ENCODE results near the gene PLCB4. TPM values are rescaled to one million over a fixed set of nuclear protein-coding genes. Genes with fewer than 3 reads are reported as not detected.
"Not testable (repeated sequence)": the region's sequence is repeated elsewhere in the genome, so short reads cannot be mapped to it uniquely, and the experiment has no call there.

The PLCB4 gene
- 10.0 and 28.0 TPM in 2 replicates for total RNA-seq (2014; rRNA removed; shearing (Covaris generic); ENCODE audit: low replicate concordance)

DNA sequence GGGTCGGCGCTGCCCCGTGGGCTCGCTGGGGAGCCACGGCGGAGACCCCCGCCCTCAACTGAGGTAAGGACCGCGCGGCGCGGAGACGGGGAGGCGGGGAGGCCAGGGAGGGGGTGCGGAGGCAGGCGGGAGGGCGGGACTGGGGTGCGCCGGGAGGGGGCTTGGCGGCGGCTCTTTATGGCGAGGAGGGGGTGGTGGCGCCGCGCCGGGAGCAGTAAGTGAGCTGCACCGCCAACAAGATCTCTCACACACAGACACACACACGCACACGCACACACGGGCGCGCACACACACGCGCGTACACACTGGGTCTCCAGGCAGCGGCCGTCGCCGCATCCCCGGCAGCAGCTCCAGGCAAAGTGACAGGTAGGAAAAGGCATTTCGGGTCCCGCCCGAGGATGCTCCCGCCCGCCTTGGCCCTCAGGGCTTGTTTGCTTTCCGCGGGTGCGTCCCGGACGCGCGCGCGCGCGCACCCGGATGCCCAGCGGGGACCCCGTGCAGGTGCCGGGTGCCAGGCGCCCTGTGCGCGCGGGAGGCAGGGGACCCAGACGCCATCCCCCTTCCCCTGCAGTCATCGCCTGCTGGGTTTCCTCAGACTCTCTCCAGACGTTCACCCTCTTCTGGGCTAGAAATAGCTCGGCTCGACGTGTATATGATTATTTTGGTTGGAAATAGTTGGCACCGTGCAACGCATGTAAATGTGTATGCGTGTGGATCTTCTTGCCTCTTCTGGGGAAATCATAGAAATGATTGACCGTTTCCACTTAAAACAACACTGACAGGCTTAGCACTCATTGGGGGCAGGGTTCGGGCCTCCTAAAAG, at the start of gene PLCB4:
Gene PLCB4, plus strand, starts transcription at position 247 of the 823 bp plus-strand sequence. CDS start 238,728 bp downstream, outside the sequence.
- in situ Hi-C loops (cut with HindIII; ENCODE audit: low pct_unique_long_range_greater_than_20kb, low sequenced_read_pairs): no loop called here
- peak; percentile 91 for DNase-seq (ENCODE audit: low read depth)

DNA sequence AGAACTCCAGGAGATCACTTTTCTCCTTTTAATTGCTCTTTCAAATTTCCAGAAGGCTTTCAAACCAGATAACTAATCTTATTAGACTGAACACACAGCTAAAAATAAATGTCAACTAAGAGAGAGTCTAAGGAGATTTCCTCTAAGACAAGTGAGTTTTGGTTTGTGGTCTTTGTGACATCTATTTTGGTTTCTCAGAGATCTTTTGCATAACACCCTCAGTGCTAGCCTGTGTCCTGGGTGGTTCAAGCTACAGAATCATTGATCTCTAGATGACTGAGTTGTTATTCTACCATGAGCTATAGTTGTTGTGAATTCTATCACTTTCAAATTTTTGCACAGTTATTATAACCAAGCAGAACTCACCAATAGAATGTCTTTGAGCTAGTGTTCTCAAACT, 49.1 kb upstream of the PLCB4 start:
- in situ Hi-C loops (cut with HindIII; ENCODE audit: low pct_unique_long_range_greater_than_20kb, low sequenced_read_pairs): no loop called here

DNA sequence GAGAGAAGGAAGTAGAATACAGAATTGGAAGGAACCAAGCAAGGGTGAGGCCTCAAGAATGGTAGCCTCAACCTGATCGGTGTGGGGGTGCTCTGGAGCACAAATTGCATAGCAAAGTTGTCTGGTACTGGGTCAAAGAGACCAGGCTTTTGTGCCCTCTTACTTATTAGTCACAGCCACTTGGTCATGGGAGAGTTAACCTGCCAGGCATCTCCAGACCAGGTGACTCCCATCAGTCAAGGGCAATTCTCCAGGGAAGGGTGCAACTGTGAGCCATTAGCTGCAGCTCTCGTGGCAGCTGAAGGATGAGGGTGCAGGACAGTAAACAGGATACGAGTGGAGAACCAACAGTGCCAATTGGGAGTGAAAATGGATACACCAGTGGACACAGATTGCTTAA, 47.7 kb upstream of the PLCB4 start:
- DNase-seq (ENCODE audit: low read depth): no peak
- in situ Hi-C loops (cut with HindIII; ENCODE audit: low pct_unique_long_range_greater_than_20kb, low sequenced_read_pairs): no loop called here

More for the DNA sequence above, 49.1 kb upstream of the PLCB4 start:
- DNase-seq (ENCODE audit: low read depth): no peak

DNA sequence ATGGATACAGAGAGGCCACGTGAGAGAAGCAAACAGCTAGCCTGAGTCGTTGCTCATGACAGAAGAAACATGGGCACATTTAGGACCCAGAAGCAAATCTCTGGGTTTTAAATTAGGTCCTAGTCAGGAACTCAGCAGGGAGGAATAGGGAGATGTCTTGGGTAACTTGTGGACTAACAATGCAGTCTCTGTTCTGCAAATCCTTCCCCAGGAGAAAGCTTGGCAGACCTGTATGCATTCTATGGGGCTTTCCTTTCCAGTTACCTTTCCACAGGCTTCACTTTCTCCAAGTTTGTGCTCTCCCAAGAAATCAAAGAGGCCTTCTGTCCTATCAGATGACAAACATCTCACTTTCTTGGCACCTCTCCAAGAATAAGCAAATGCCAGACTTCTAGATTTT, 47.2 kb upstream of the PLCB4 start:
- peak; percentile 40 for DNase-seq (ENCODE audit: low read depth)
- in situ Hi-C loops (cut with HindIII; ENCODE audit: low pct_unique_long_range_greater_than_20kb, low sequenced_read_pairs): no loop called here

DNA sequence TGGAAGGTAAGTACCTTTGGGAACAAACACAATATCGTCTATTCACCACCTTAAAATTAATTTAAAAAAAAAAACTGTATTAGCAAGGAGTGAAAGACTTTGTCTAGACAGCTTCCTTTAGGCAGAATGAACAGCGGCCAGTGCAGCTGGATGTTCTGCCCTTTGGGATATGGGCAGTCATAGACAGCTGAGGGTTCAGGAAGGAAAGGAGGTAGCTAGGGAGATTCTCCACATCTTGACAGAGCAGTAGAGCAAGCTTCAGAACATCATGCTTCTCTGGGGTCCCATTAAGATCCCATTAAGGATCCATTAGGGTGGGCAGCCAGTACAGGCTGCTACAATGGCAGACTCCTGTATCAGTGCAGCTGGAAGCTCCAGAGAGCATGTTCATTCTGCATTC, 46.5 kb upstream of the PLCB4 start:
- DNase-seq (ENCODE audit: low read depth): no peak
- in situ Hi-C loops (cut with HindIII; ENCODE audit: low pct_unique_long_range_greater_than_20kb, low sequenced_read_pairs): no loop called here

DNA sequence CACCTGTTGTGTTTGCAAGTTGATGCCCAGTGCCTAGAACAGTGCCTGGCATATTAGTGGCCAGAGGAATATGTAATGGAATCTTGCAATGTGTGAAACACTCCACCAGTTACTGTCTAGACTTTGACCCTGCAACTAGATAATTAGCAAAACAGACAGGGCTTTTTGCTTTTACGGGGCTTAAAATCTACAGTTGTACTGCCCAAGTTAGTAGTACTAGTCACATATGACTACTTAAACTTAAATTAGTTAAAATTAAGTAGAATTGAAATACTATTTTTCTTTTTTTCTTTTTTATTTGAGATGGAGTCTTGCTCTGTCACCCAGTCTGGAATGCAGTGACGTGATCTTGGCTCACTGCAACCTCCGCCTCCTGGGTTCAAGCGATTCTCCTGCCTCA, 44.3 kb upstream of the PLCB4 start:
- in situ Hi-C loops (cut with HindIII; ENCODE audit: low pct_unique_long_range_greater_than_20kb, low sequenced_read_pairs): no loop called here
- no peak for DNase-seq (ENCODE audit: low read depth)

DNA sequence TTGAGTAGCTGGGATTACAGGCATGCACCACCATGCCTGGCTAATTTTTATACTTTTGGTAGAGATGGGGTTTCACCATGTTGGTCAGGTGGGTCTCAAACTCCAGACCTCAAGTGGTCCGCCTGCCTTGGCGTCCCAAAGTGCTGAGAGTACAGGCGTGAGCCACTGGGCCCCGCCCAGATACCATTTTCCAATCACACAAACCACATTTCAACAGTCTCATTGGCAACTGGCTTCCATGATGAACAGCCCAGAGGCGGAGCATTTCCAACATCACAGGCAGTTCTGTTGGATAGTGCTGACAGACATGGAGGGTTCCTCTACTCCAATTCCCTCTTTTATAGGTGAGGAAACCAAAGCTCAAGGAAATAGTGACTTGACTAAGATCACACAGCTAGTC, 43.9 kb upstream of the PLCB4 start:
- in situ Hi-C loops (cut with HindIII; ENCODE audit: low pct_unique_long_range_greater_than_20kb, low sequenced_read_pairs): no loop called here
- DNase-seq (ENCODE audit: low read depth): no peak

DNA sequence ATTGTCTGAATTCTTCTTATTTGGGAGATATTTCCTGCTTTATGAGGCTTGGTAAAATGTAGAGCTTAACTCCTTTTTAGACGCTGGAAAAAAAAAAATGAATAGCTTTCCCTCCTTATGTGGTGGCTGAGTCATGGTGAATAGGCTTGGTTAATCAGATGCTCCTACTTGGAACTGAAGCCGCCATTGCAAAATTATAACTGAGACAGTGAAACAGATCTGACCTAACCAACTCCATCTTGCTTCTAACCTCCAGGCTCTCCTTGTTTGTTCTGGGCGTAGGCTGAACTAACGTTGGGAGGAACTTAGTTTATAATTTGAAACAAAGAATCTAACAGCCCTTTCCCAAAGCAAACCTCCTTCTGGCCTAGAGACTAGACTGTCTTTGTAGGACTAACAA, 43.2 kb upstream of the PLCB4 start:
- in situ Hi-C loops (cut with HindIII; ENCODE audit: low pct_unique_long_range_greater_than_20kb, low sequenced_read_pairs): no loop called here
- DNase-seq (ENCODE audit: low read depth): peak; percentile 47

DNA sequence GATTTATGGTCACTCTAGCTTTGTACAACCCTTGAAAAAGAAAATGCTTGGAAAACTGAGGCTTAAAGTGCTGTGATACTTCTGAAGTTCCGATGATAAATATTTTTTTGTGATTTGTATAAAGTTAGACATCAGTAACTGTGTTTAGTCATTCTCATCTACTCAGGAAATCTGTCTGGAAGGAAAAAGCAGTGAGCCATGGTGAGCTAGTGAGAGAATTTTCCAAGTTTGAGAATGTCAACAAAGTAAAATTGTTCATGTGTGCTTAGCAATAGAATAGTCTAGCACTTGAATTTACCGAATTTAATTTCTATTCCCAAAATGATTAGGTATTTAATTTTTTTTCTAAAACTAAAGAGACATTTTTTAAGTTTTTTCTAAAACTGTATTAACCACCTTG, 41.3 kb upstream of the PLCB4 start:
- peak; percentile 29 for DNase-seq (ENCODE audit: low read depth)
- in situ Hi-C loops (cut with HindIII; ENCODE audit: low pct_unique_long_range_greater_than_20kb, low sequenced_read_pairs): no loop called here

DNA sequence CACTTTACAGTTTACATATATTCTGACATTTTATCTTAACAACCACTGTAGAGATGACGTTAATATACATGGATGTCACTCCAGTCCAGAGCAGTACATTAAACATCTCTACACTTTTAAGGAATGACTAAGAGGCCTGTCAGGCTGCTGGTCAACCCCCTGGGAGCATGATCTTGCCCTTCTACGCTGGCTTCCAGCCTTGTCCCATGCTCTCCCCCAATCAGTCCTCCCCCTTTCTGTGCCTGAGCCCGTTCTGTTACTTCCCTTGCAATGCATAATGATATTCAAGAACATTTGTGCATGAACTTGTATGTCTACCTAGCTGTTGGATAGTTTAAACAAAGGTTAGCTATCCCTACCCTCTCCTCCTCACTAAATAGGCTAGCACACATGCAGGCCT, 40.5 kb upstream of the PLCB4 start:
- in situ Hi-C loops (cut with HindIII; ENCODE audit: low pct_unique_long_range_greater_than_20kb, low sequenced_read_pairs): no loop called here
- DNase-seq (ENCODE audit: low read depth): no peak

DNA sequence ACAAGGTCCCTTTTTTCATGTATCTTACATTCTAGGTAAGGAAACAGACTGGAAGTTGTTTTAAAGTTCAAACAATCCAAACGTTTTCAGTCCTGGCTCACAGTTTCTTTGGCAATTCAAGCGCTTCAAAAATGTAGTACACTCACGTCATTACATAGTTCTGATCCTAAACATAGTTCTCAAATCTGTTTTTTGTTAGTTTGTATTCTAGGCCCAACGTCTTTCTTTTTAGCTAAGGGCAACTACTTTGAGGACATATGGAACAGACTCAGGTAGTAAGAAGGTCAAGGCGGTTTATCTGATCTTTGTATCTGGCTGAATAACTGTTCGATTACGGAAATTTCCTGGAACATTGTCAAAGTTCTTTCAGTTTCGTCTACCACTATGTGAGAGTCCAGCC, 36.9 kb upstream of the PLCB4 start:
- DNase-seq (ENCODE audit: low read depth): no peak
- in situ Hi-C loops (cut with HindIII; ENCODE audit: low pct_unique_long_range_greater_than_20kb, low sequenced_read_pairs): no loop called here

DNA sequence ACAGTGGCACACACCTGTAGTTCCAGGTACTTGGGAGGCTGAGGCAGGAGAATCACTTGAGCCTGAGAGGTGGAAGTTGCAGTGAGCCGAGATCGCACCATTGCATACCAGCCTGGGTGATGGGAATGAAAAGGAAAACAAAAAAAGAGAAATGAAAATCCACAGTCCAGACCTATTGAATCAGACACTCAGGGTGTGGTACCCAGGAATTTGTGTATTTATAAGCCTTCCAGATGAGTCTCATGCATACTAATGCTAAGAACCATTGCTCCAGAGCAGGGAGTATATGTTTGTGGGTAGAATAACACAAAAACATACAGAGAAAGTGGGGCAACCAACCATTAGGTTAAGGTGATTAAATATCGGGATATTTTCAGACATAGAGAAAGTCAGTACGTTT, 36.1 kb upstream of the PLCB4 start:
- in situ Hi-C loops (cut with HindIII; ENCODE audit: low pct_unique_long_range_greater_than_20kb, low sequenced_read_pairs): no loop called here

DNA sequence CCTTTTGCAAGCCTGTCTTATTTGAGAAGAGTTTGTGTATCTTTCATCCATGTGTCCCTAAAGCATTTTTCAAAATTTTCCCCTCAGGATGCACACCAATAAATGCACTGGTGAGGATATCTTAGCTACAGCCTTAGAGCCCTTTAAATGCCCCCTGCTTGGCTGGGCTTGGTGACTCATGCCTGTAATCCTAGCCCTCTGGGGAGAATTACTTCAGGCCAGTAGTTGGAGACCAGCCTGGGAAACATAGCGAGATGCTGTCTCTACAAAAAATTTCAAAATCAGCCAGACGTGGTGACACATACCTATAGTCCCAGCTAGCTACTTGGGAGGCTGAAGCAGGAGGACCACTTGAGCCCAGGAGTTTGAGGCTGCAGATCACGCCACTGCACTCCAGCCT, 33.8 kb upstream of the PLCB4 start:
- in situ Hi-C loops (cut with HindIII; ENCODE audit: low pct_unique_long_range_greater_than_20kb, low sequenced_read_pairs): no loop called here
- DNase-seq (ENCODE audit: low read depth): peak; percentile 55

More for the DNA sequence above, 36.1 kb upstream of the PLCB4 start:
- no peak for DNase-seq (ENCODE audit: low read depth)

DNA sequence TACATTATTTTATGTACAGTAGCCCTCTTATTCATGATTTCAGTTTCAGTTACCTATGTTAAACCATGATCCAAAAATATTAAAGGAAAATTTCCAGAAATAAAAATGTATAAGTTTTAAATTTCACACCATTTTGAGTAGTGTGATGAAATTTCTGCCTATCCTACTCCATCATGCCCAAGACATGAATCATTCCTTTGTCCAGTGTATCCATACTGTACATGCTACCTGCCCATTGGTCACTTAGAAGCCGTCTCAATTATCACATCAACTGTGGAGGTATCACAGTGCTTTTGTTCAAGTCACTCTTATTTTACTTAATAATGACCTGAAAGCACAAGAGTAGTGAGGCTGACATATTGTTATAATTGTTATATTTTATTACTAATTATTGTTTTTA, 32.3 kb upstream of the PLCB4 start:
- no peak for DNase-seq (ENCODE audit: low read depth)
- in situ Hi-C loops (cut with HindIII; ENCODE audit: low pct_unique_long_range_greater_than_20kb, low sequenced_read_pairs): no loop called here

DNA sequence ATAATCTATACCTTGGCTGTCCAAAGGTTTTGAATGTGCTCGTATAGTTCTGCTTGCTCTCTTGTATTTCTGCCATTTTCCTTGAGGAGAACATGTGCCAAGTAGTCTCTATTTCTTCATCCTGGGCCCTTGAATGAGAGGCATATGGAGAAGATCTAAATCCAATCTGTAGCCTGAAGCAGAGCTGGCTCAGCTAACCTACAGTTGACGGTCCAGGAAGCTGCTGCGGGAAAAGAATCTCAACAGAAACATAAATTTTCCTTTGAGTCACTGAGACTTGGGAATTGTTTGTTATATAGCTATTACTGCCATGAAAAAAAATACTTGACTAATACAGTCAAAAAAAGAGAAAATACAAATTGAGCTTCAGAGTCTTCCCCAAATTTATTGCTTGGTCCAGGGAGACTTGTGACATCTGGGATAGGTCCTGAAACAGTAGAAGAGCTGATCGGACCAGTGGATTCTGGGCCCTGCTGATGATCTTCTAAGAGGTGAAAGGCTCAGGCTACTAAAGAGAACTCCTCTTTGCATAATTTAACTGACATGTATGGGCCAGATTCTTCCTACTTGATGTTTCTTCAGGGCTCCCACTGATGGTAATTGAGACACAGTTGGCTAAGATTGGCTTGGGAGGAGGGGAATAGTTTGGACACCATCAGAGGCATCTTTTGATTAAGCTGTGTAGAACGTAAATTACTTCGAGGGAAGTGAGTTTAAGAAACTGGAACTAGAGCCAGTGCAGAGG, 29.9 kb upstream of the PLCB4 start:
- in situ Hi-C loops (cut with HindIII; ENCODE audit: low pct_unique_long_range_greater_than_20kb, low sequenced_read_pairs): no loop called here
- no peak for DNase-seq (ENCODE audit: low read depth)

DNA sequence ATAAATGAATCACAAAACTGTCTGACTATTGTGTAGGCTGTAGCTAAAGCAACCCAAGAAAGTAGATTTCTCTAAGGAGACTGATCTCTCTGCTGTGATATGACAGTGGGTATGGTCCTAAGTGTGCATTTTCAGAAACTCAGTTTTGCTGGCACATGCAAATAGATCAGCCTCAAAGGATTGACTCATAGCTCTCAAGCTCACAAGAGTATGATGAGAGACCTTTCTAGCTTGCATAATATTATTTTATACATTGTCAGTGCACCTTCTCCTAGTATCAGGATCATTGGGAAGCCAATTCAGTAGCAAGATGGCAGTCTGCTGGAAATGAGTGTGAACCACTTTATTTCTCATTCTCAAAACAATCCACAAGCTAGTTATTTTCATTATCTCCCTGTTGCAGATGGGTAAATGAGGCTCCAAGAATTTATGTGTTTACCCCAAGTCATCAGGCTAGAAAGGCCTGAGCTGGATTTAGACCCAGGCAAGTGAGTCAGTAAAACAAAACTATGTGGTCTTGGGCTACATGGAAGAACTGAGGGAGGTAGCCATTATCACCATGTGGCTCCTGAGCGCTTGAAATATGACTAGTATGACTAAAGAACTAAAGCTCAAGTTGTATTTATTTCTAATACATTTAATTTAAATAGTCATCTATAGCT, 27.9 kb upstream of the PLCB4 start:
- DNase-seq (ENCODE audit: low read depth): no peak
- in situ Hi-C loops (cut with HindIII; ENCODE audit: low pct_unique_long_range_greater_than_20kb, low sequenced_read_pairs): no loop called here

DNA sequence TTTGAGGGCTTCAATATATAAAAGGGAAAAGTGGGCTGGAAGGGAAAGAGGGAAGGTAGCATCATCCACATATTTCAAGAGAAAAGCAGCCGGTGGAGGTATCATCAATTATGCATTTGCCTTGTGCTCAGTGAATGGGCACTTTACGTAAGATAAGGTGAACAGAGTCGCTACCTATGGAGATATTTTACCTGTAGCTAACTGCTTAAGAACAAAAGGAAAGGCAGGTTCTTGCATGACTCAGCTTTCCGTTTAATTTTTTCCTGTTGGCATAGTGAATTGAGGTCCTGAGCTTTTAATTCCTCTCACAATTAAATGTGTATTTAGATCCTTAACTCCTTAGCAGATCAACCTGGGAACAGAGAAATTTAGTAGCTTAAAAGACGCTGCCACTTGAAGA, 25.5 kb upstream of the PLCB4 start:
- in situ Hi-C loops (cut with HindIII; ENCODE audit: low pct_unique_long_range_greater_than_20kb, low sequenced_read_pairs): no loop called here

DNA sequence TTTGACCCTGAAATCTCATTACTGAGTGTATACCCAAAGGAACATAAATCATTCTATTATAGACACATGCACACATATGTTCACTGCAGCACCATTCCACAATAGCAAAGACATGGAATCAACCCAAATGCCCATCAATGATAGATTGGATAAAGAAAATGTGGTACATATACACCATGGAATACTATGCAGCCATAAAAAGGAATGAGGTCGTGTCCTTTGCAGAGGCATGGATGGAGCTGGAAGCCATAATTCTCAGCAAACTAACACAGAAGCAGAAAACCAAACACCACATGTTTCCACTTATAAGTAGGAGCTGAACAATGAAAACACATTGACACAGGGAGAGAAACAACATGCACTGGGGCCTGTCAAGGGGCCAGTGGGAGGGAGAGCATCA, 21.0 kb upstream of the PLCB4 start:
- DNase-seq (ENCODE audit: low read depth); in situ Hi-C loops (cut with HindIII; ENCODE audit: low pct_unique_long_range_greater_than_20kb, low sequenced_read_pairs): not testable (repeated sequence)

More for the DNA sequence above, 25.5 kb upstream of the PLCB4 start:
- DNase-seq (ENCODE audit: low read depth): no peak

DNA sequence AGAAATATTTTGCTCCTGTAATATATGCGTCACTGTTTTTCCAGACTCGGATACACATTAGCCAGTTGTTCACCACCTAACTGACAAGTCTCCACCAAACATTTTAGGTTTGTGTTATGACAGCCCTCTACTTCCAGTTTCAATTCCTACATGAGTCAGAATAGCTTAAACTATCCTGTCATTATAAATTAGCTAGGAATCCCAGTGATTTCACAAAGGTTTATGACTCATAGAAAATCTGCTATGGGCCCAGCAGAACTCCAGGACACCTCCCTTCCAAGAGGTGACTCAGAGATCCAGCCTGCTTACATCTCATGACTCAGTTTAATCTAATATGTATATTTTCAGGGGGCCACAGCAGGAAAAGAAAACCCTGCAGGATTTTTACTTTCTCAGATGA, 17.4 kb upstream of the PLCB4 start:
- in situ Hi-C loops (cut with HindIII; ENCODE audit: low pct_unique_long_range_greater_than_20kb, low sequenced_read_pairs): no loop called here
- DNase-seq (ENCODE audit: low read depth): peak; percentile 95

Measured in Caki2 (cell line).